GM19099 (cell line): ENCODE results near the gene INPP4A.
A peak's percentile ranks its signal among the peaks of the same experiment; 100 is the strongest.

Experiments used
- POLR2A ChIP-seq: IDR thresholded peaks from 3 replicates; pipeline ENCODE4 v1.6.1; 2011; ENCODE audit warnings: low read depth; ENCODE audit not compliant: insufficient read length; ENCODE audit errors: extremely low read depth

Gene INPP4A

GRCh38 chr2:98454073-98454472, 9.4 kb downstream of the INPP4A start:
- TF ChIP-seq POLR2A = no peak

GRCh38 chr2:98454500-98455235, 10.0 kb downstream of the INPP4A start:
- no peak for TF ChIP-seq POLR2A

GRCh38 chr2:98455494-98455976, 10.9 kb downstream of the INPP4A start:
- peak; percentile 18 for TF ChIP-seq POLR2A

- no peak for TF ChIP-seq POLR2A
Measured at GRCh38 chr2:98457045-98457696, 12.5 kb downstream of the INPP4A start.

GRCh38 chr2:98458207-98458606, 13.5 kb downstream of the INPP4A start:
- TF ChIP-seq POLR2A = no peak

- TF ChIP-seq POLR2A = no peak
Measured at GRCh38 chr2:98458667-98459380, 14.2 kb downstream of the INPP4A start.

- TF ChIP-seq POLR2A = no peak
Measured at GRCh38 chr2:98459496-98460175, 15.0 kb downstream of the INPP4A start.

GRCh38 chr2:98460573-98461497, 16.2 kb downstream of the INPP4A start:
- TF ChIP-seq POLR2A = peak; percentile 65

GRCh38 chr2:98461498-98462049, 16.9 kb downstream of the INPP4A start:
- TF ChIP-seq POLR2A = no peak

GRCh38 chr2:98463081-98463481, 18.4 kb downstream of the INPP4A start:
- no peak for TF ChIP-seq POLR2A

- TF ChIP-seq POLR2A = no peak
Measured at GRCh38 chr2:98463551-98463971, 18.9 kb downstream of the INPP4A start.

GRCh38 chr2:98463988-98464771, 19.5 kb downstream of the INPP4A start:
- TF ChIP-seq POLR2A = peak; percentile 28

- peak; percentile 61 for TF ChIP-seq POLR2A
Measured at GRCh38 chr2:98464772-98465310, 20.2 kb downstream of the INPP4A start.
